HCT116 (cell line): ENCODE data around the gene MEIG1. TPM values are rescaled to one million over a fixed set of nuclear protein-coding genes. Genes with fewer than 3 reads are reported as not detected.
"Not testable (repeated sequence)": the region's sequence is repeated elsewhere in the genome, so short reads cannot be mapped to it uniquely, and the experiment has no call there.

Source experiments
- ATAC-seq: fragments of 200-7000 bp; cut with Tn5 transposase; 2 replicates; pipeline ENCODE4 v1.9.1; 2020; ENCODE audit warnings: mild to moderate bottlenecking, moderate library complexity
- BruUV-seq: library from RNA; stranded (reverse); fragments of 400-500 nt; replicated peaks from 2 replicates; lab custom pipeline; 2021; lab: Mats Ljungman, UMichigan
- CTCF ChIA-PET: fragments of 300-600 bp; sonication (Branson Sonifier 250); formaldehyde crosslinking; loops from one replicate; lab custom pipeline; 2021; ENCODE audit warnings: antibody characterized with exemption; lab: Charles Lee
- POLR2A ChIA-PET: fragments of 300-600, 350-600 bp; sonication (Branson Sonifier 250); formaldehyde crosslinking; loops from one replicate; lab custom pipeline; 2021; ENCODE audit warnings: antibody characterized with exemption; lab: Charles Lee
- RAD21 ChIA-PET, 2 experiments: fragments of 300-600 bp; sonication (Branson Sonifier 250); formaldehyde crosslinking; loops; one replicate each; lab custom pipeline; 2023; ENCODE audit warnings: low total read pairs in 2 of 2; ENCODE audit not compliant: uncharacterized antibody in 2 of 2, unreplicated experiment in 2 of 2, low non-redundant PET in 1 of 2; lab: Charles Lee
- DNase-seq: peaks from one replicate; pipeline ENCODE4 v3.0.0-alpha.2; 2010; ENCODE audit warnings: low read depth, low spot score
- H2AFZ ChIP-seq: fragments of 200-600 bp; shearing (Covaris generic), sonication (generic); 2 replicates; pipeline ENCODE4 v1.6.1; 2017; ENCODE audit warnings: low read depth, mixed run types, mixed read lengths, antibody characterized with exemption, low read length; ENCODE audit not compliant: poor library complexity, severe bottlenecking
- H3K27ac ChIP-seq: 2 replicates; pipeline ENCODE4 v1.5.1; 2012; ENCODE audit warnings: low read depth, low read length
- H3K27me3 ChIP-seq: fragments of 200-600 bp; sonication (generic); 2 replicates; pipeline ENCODE4 v1.6.1; 2016; ENCODE audit warnings: mixed run types, low read length, mixed read lengths; ENCODE audit not compliant: insufficient read depth
- H3K36me3 ChIP-seq, 2 experiments: fragments of 200-500 bp in 1 of 2; fragments of 200-600 bp in 1 of 2; sonication (Bioruptor generic) in 1 of 2; sonication (generic) in 1 of 2; 2 replicates each; pipeline versions ENCODE4 v1.5.1 to v1.6.1; 2014 to 2016; ENCODE audit warnings: low read length in 2 of 2, inconsistent platforms in 1 of 2, mixed read lengths in 1 of 2, mixed run types in 1 of 2; ENCODE audit not compliant: insufficient read depth in 2 of 2, control insufficient read depth in 1 of 2
- H3K4me1 ChIP-seq, 2 experiments: fragments of 200-600 bp in 1 of 2; sonication (generic) in 1 of 2; 2 replicates each; pipeline versions ENCODE4 v1.5.1 to v1.6.1; 2012 to 2017; ENCODE audit warnings: low read length in 2 of 2, inconsistent platforms in 1 of 2, mild to moderate bottlenecking in 1 of 2, mixed read lengths in 1 of 2, mixed run types in 1 of 2, moderate library complexity in 1 of 2; ENCODE audit not compliant: insufficient read depth in 2 of 2, control insufficient read depth in 1 of 2
- H3K4me2 ChIP-seq: fragments of 200-600 bp; sonication (generic); 2 replicates; pipeline ENCODE4 v1.6.1; 2017; ENCODE audit warnings: mixed run types, low read length, mixed read lengths
- H3K4me3 ChIP-seq, 2 experiments: fragments of 200-600 bp in 1 of 2; sonication (generic) in 1 of 2; replicated peaks in 1 of 2; 2 replicates each; pipeline ENCODE4 v1.5.1; 2011 to 2016; ENCODE audit warnings: low read length in 2 of 2, control low read depth in 1 of 2, low read depth in 1 of 2, mild to moderate bottlenecking in 1 of 2, mixed read lengths in 1 of 2, mixed run types in 1 of 2
- H3K79me2 ChIP-seq: fragments of 200-600 bp; sonication (generic); 2 replicates; pipeline ENCODE4 v1.6.1; 2017; ENCODE audit warnings: mild to moderate bottlenecking, mixed run types, low read length, moderate library complexity, mixed read lengths; ENCODE audit not compliant: insufficient read depth
- H3K9ac ChIP-seq: fragments of 200-600 bp; sonication (generic); 2 replicates; pipeline ENCODE4 v1.6.1; 2016; ENCODE audit warnings: low read length, mixed read lengths
- H3K9me2 ChIP-seq: fragments of 200-600 bp; sonication (generic), shearing (Covaris generic); 2 replicates; pipeline ENCODE4 v1.6.1; 2017; ENCODE audit warnings: mixed run types, mild to moderate bottlenecking, moderate library complexity; ENCODE audit not compliant: insufficient read depth
- H3K9me3 ChIP-seq, 2 experiments: fragments of 200-500 bp in 1 of 2; fragments of 200-600 bp in 1 of 2; sonication (Bioruptor generic) in 1 of 2; sonication (generic) in 1 of 2; 2 replicates each; pipeline ENCODE4 v1.6.1; 2014 to 2017; ENCODE audit warnings: low read length in 2 of 2, mixed read lengths in 2 of 2, inconsistent platforms in 1 of 2, low read depth in 1 of 2, mild to moderate bottlenecking in 1 of 2, mixed run types in 1 of 2, moderate library complexity in 1 of 2; ENCODE audit not compliant: control insufficient read depth in 1 of 2, insufficient read depth in 1 of 2
- H4K20me1 ChIP-seq: fragments of 200-600 bp; sonication (generic), shearing (Covaris generic); 2 replicates; pipeline ENCODE4 v1.6.1; 2017; ENCODE audit warnings: mixed run types, mild to moderate bottlenecking, moderate library complexity; ENCODE audit not compliant: insufficient read depth
- CEBPB ChIP-seq: IDR thresholded peaks from 2 replicates; pipeline ENCODE4 v1.6.1; 2012; ENCODE audit warnings: low read depth
- CTCF ChIP-seq, 3 experiments: fragments of 200-600 bp in 1 of 3; sonication (generic) in 1 of 3; IDR thresholded peaks in 2 of 3; conservative IDR thresholded peaks in 1 of 3; 2 replicates each; pipeline ENCODE4 v1.5.1; 2012 to 2017; ENCODE audit warnings: low read depth in 2 of 3, low read length in 2 of 3, antibody characterized with exemption in 1 of 3, borderline replicate concordance in 1 of 3, control low read depth in 1 of 3, mild to moderate bottlenecking in 1 of 3, mixed read lengths in 1 of 3, mixed run types in 1 of 3, moderate library complexity in 1 of 3; ENCODE audit not compliant: insufficient read depth in 1 of 3
- ELF1 ChIP-seq: IDR thresholded peaks from 2 replicates; pipeline ENCODE4 v1.6.1; 2012; ENCODE audit warnings: low read depth, borderline replicate concordance
- EZH2 ChIP-seq: fragments of 200-600 bp; sonication (generic); IDR thresholded peaks from 2 replicates; pipeline ENCODE4 v1.6.1; 2017; ENCODE audit warnings: antibody characterized with exemption, mixed run types
- JUND ChIP-seq: IDR thresholded peaks from 2 replicates; pipeline ENCODE4 v1.6.1; 2012
- POLR2AphosphoS5 ChIP-seq: IDR thresholded peaks from 2 replicates; pipeline ENCODE4 v1.6.1; 2011; ENCODE audit warnings: mild to moderate bottlenecking, low read depth, low read length, moderate library complexity
- SIN3A ChIP-seq: IDR thresholded peaks from 2 replicates; pipeline ENCODE4 v1.6.1; 2012; ENCODE audit warnings: low read depth
- TCF7L2 ChIP-seq: IDR thresholded peaks from 2 replicates; pipeline ENCODE4 v1.7.0; 2011; ENCODE audit warnings: borderline replicate concordance, inconsistent platforms; ENCODE audit not compliant: insufficient read depth, insufficient read length; ENCODE audit errors: extremely low read depth
- YY1 ChIP-seq: IDR thresholded peaks from 2 replicates; pipeline ENCODE4 v1.6.1; 2011; ENCODE audit warnings: low read length, low read depth, moderate library complexity, mild to moderate bottlenecking; ENCODE audit not compliant: insufficient replicate concordance; ENCODE audit errors: extremely low read depth
- ZFX ChIP-seq: fragments of 450-650 bp; IDR thresholded peaks from 2 replicates; pipeline ENCODE4 v1.6.1; 2017
- intact Hi-C: fragments of 100-400 bp; cut with micrococcal nuclease; formaldehyde crosslinking; loops from 2 replicates; pipeline ENCODE4 v1.10.0; 2022
- total RNA-seq: library from RNA; stranded (reverse); gene quantifications from one replicate; pipeline ENCODE4 v1.2.1, GENCODE V29; 2021; ENCODE audit not compliant: unreplicated experiment
- TF ChIP-seq, protein P1 (sequence below): IDR thresholded peaks from 2 replicates; pipeline ENCODE4 v1.6.1; 2011; ENCODE audit warnings: mild to moderate bottlenecking, low read length, moderate library complexity; ENCODE audit not compliant: insufficient replicate concordance; ENCODE audit errors: extremely low read depth
- TF ChIP-seq, protein P2 (sequence below): IDR thresholded peaks from 2 replicates; pipeline ENCODE4 v1.6.1; 2012

MEIG1 gene
- total RNA-seq, 1 experiment from 2014 or later, result 1.4 TPM

DNA sequence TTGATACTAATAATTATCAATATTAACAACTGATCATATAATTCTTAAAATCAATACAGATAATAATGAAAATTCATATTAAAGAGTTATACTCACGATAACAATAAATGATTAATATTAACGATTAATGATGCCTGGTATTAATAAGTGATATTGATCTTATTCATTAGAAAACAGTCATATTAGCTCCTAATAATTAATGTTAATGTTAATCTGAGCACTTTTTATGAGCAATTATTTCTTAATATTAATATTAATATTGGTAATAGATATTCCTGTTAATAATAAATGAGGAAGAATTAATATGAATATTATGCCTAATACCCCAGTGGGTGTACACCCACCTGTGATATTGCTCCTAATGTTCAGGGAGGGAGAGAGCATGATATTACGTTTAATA is 23.6 kb downstream of the MEIG1 start:
- POLR2A ChIA-PET, result no interaction called here
- ATAC-seq (no peak), DNase-seq (no peak)
- H3K9me2 ChIP-seq, result no peaks in the 10 kb centered on the region
- H3K27ac ChIP-seq, result no peak overlapping the region
- no peaks in the 10 kb centered on the region for H3K4me1 ChIP-seq
- RAD21 ChIA-PET, result no interaction called here
- no peak overlapping the region for H3K4me2 ChIP-seq
- intact Hi-C loops, result no loop called here
- no peaks in the 10 kb centered on the region for H3K36me3 ChIP-seq
- H3K9ac ChIP-seq, result no peak overlapping the region
- H4K20me1 ChIP-seq, result no peaks in the 10 kb centered on the region
- CTCF ChIA-PET, result no interaction called here
- H3K79me2 ChIP-seq, result no peaks in the 10 kb centered on the region
- TF ChIP-seq, protein P1, sequence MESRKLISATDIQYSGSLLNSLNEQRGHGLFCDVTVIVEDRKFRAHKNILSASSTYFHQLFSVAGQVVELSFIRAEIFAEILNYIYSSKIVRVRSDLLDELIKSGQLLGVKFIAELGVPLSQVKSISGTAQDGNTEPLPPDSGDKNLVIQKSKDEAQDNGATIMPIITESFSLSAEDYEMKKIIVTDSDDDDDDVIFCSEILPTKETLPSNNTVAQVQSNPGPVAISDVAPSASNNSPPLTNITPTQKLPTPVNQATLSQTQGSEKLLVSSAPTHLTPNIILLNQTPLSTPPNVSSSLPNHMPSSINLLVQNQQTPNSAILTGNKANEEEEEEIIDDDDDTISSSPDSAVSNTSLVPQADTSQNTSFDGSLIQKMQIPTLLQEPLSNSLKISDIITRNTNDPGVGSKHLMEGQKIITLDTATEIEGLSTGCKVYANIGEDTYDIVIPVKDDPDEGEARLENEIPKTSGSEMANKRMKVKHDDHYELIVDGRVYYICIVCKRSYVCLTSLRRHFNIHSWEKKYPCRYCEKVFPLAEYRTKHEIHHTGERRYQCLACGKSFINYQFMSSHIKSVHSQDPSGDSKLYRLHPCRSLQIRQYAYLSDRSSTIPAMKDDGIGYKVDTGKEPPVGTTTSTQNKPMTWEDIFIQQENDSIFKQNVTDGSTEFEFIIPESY, result no peak
- TF ChIP-seq ZFX (no peak), CEBPB (no peak), YY1 (no peak), POLR2AphosphoS5 (no peak), TCF7L2 (no peak), SIN3A (no peak), EZH2 (no peak), CTCF (IDR thresholded peaks at IDR 0.05 in 2 of 3, conservative IDR thresholded peaks at IDR 0.05 in 1 of 3; ENCODE audit: borderline replicate concordance in 1 of 3, insufficient read depth in 1 of 3, low read depth in 2 of 3, low read length in 2 of 3) (no peak), ELF1 (no peak), JUND (no peak)
- TF ChIP-seq, protein P2, sequence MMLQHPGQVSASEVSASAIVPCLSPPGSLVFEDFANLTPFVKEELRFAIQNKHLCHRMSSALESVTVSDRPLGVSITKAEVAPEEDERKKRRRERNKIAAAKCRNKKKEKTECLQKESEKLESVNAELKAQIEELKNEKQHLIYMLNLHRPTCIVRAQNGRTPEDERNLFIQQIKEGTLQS, result no peak
- H3K9me3 ChIP-seq, result peaks cover 0 to 6% of the 10 kb centered on the region in 2 experiments; a peak in 1 of 4 replicates
- H2AFZ ChIP-seq, result no peak overlapping the region
- no peaks in the 10 kb centered on the region for H3K27me3 ChIP-seq
- H3K4me3 ChIP-seq, result no peak overlapping the region
- no TSS peak for BruUV-seq

DNA sequence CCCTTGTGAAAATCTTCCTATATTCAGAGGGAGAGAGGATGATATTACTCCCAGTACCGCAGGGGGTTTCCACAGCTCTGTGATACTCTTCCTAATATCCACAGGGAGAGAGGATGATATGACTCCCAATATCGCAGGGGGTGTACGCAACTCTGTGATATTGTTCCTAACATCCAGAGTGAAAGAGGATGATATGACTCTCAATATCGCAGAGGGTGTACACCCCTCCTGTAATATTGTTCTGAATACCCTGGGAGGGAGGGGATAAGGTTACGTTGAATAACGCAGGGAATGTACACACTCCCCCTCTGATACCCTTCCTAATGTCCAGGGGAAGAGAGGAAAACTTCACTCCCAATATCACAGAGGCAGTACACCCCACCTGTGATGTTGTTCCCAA is 30.4 kb downstream of the MEIG1 start:
- intact Hi-C loops, H3K9ac ChIP-seq, H3K36me3 ChIP-seq, H3K27ac ChIP-seq, H3K9me3 ChIP-seq, RAD21 ChIA-PET, H3K4me1 ChIP-seq, H3K79me2 ChIP-seq, POLR2A ChIA-PET, ATAC-seq, CTCF ChIA-PET, H3K4me2 ChIP-seq, DNase-seq, H3K27me3 ChIP-seq, H3K4me3 ChIP-seq, H3K9me2 ChIP-seq, H2AFZ ChIP-seq, H4K20me1 ChIP-seq, BruUV-seq: not testable (repeated sequence)
